Parathyroid adenoma (tissue), 2 donors: Measurements from ENCODE around the gene STON2.

ENCODE experiments used
- H2AFZ ChIP-seq: fragments of 300-600 bp; sonication (generic); one replicate; pipeline ENCODE4 v1.7.0; 2017; ENCODE audit warnings: antibody characterized with exemption, mild to moderate bottlenecking
- H3K27ac ChIP-seq: fragments of 300-600 bp; sonication (generic); one replicate; pipeline ENCODE4 v1.7.0; 2017
- H3K27me3 ChIP-seq: fragments of 300-600 bp; sonication (generic); one replicate; pipeline ENCODE4 v1.7.0; 2017; ENCODE audit warnings: low read length; ENCODE audit not compliant: control insufficient read depth, insufficient read depth
- H3K36me3 ChIP-seq: fragments of 300-600 bp; sonication (generic); one replicate; pipeline ENCODE4 v1.7.0; 2017; ENCODE audit warnings: low read length; ENCODE audit not compliant: control insufficient read depth, insufficient read depth
- H3K4me1 ChIP-seq: fragments of 300-600 bp; sonication (generic); one replicate; pipeline ENCODE4 v1.7.0; 2017; ENCODE audit warnings: control low read depth
- H3K4me2 ChIP-seq: fragments of 300-600 bp; sonication (generic); one replicate; pipeline ENCODE4 v1.7.0; 2017; ENCODE audit warnings: low read length
- H3K4me3 ChIP-seq: fragments of 300-600 bp; sonication (generic); one replicate; pipeline ENCODE4 v1.7.0; 2017; ENCODE audit warnings: low read depth, low read length
- H3K79me2 ChIP-seq: fragments of 300-600 bp; sonication (generic); one replicate; pipeline ENCODE4 v1.7.0; 2017; ENCODE audit warnings: control low read depth
- H3K9ac ChIP-seq: fragments of 300-600 bp; sonication (generic); one replicate; pipeline ENCODE4 v1.7.0; 2017; ENCODE audit warnings: mild to moderate bottlenecking
- H3K9me3 ChIP-seq: fragments of 300-600 bp; sonication (generic); one replicate; pipeline ENCODE4 v1.7.0; 2017; ENCODE audit warnings: low read length; ENCODE audit not compliant: control insufficient read depth
- TF ChIP-seq, protein P1 (sequence below): fragments of 300-600 bp; sonication (generic); IDR thresholded peaks from one replicate; pipeline ENCODE4 v1.7.0; 2017; ENCODE audit warnings: antibody characterized with exemption, mild to moderate bottlenecking
- donor health status: primary hyperparathyroidism.

Gene STON2

DNA sequence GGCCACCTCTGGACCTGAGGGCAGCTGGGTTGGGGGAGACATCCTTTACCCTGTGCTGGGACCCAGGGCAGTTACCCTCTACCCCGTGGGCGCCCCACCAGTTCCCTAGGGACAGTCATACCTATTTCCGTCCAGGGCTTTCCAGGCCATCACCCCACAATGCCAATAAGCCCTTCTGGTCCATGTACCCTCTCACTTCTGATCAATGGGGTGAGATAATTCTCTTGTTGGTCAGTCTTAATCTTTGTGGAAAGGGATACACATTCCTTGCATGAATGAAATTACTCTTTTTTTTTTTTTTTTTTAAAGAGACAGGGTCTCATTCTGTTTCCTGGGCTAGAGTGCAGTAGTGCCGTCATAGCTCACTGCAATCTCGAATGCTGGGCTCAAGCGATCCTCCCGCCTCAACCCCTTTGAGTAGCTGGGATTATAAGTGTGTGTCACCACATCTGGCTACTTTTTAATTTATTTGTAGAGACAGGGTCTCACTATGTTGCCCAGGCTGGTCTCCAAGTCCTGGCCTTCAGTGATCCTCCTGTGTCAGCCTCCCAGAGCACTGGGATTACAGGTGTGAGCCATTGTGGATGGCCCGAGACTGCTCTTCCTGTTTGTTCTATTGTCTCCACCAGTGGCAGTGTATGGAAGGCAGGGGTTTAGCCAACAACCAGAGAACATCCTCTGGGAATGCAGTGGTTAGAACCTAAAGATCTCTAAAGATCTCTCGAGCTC lies 46.3 kb upstream of the STON2 start:
- H3K4me2 ChIP-seq = no peak overlapping the region
- TF ChIP-seq, protein P1, sequence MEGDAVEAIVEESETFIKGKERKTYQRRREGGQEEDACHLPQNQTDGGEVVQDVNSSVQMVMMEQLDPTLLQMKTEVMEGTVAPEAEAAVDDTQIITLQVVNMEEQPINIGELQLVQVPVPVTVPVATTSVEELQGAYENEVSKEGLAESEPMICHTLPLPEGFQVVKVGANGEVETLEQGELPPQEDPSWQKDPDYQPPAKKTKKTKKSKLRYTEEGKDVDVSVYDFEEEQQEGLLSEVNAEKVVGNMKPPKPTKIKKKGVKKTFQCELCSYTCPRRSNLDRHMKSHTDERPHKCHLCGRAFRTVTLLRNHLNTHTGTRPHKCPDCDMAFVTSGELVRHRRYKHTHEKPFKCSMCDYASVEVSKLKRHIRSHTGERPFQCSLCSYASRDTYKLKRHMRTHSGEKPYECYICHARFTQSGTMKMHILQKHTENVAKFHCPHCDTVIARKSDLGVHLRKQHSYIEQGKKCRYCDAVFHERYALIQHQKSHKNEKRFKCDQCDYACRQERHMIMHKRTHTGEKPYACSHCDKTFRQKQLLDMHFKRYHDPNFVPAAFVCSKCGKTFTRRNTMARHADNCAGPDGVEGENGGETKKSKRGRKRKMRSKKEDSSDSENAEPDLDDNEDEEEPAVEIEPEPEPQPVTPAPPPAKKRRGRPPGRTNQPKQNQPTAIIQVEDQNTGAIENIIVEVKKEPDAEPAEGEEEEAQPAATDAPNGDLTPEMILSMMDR = no peak
- H3K4me1 ChIP-seq = no peaks in the 10 kb centered on the region
- no peaks in the 10 kb centered on the region for H3K79me2 ChIP-seq
- no peak overlapping the region for H3K4me3 ChIP-seq
- H3K27ac ChIP-seq = no peak overlapping the region
- H3K9me3 ChIP-seq = no peaks in the 10 kb centered on the region
- H3K9ac ChIP-seq = no peak overlapping the region
- H2AFZ ChIP-seq = no peak overlapping the region
- no peaks in the 10 kb centered on the region for H3K27me3 ChIP-seq
- H3K36me3 ChIP-seq = no peaks in the 10 kb centered on the region

DNA sequence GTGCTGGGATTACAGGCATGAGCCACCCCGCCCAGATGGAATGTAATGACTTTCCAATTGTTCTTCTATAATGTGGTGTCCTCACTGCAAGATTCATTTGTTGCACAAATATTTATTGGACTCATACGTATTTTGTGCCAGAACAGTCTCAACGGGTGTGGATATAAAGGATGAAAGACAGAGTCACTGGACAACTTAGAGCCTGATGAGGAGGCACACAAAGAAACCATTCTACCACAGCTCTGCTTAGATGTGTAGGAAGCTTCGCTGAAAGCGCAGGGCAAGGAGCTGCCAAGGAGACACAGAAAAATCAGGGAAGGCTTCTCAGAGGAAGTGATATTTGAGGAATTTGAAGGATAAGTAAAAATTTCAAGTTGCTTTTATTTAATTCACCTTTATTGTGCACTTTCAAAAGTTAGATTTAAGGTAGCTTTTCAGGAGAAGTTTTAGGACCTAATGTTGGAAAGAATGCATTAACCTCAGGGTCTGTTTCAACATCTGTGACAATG lies 41.6 kb upstream of the STON2 start:
- H3K36me3 ChIP-seq = no peaks in the 10 kb centered on the region
- no peak overlapping the region for H3K9ac ChIP-seq
- H3K4me2 ChIP-seq = no peak overlapping the region
- no peaks in the 10 kb centered on the region for H3K4me1 ChIP-seq
- no peaks in the 10 kb centered on the region for H3K79me2 ChIP-seq
- TF ChIP-seq, protein P1 = no peak
- no peak overlapping the region for H3K27ac ChIP-seq
- no peaks in the 10 kb centered on the region for H3K9me3 ChIP-seq
- H3K4me3 ChIP-seq = no peak overlapping the region
- H3K27me3 ChIP-seq = no peaks in the 10 kb centered on the region
- no peak overlapping the region for H2AFZ ChIP-seq

DNA sequence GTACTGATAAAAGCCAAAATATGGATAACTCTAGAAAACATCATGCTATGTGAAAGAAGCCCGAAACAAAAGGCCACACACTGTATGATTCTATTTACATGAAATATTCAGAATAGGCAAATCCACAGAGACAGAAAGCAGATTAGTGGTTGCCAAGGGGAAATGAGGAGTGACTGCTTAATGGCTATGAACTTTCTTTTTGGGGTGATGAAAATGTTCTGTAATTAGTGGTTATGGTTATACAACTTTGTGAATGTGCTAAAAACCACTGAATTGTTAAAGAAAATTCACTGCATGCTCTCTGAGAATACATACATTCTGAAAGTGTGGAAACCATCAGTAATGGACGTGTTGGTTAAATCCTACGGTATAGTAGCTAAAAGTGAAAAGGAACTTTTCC lies 39.9 kb upstream of the STON2 start:
- H3K4me1 ChIP-seq = no peaks in the 10 kb centered on the region
- no peaks in the 10 kb centered on the region for H3K27me3 ChIP-seq
- H3K9me3 ChIP-seq = no peaks in the 10 kb centered on the region
- no peak overlapping the region for H3K9ac ChIP-seq
- no peaks in the 10 kb centered on the region for H3K36me3 ChIP-seq
- H3K79me2 ChIP-seq = no peaks in the 10 kb centered on the region
- no peak overlapping the region for H3K27ac ChIP-seq
- no peak overlapping the region for H2AFZ ChIP-seq
- no peak overlapping the region for H3K4me2 ChIP-seq
- no peak overlapping the region for H3K4me3 ChIP-seq
- TF ChIP-seq, protein P1 = no peak

DNA sequence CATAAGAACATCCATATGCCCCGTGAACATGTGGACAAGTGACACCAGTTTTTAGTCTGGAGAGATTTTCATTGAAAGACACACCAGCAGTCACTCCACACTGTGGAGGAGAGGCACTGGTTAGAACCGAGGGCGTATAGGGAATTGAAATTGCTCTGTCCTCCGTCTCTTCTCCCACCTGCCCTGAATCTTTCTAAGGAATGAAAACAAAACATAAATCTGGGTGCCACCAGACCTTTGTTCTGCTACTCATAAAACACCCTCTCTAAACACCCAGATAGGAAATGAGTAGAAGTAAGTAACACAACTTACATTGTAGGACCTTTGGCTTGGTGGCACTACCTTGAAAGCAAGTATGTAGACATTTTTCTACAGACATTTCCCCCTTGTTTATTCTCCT lies 37.1 kb upstream of the STON2 start:
- TF ChIP-seq, protein P1 = no peak
- Histone ChIP-seq H3K4me2 (no peak overlapping the region), H3K4me1 (no peaks in the 10 kb centered on the region), H3K27me3 (no peaks in the 10 kb centered on the region), H3K36me3 (no peaks in the 10 kb centered on the region), H3K9ac (no peak overlapping the region), H3K79me2 (no peaks in the 10 kb centered on the region), H3K9me3 (no peaks in the 10 kb centered on the region), H2AFZ (no peak overlapping the region), H3K27ac (no peak overlapping the region), H3K4me3 (no peak overlapping the region)
